Measurements from ENCODE around the gene SYS1. TPM values are rescaled to one million over a fixed set of nuclear protein-coding genes. Genes with fewer than 3 reads are reported as not detected.

SYS1 gene
- total and polyA plus RNA-seq, 3 donors from 2014 or later: 20.0 to 34.6 (median 33.1) TPM

- no peaks in the 10 kb centered on the region for H3K9me3 ChIP-seq
- peaks cover 7% of the 10 kb centered on the region for H3K4me1 ChIP-seq
- no peaks in the 10 kb centered on the region for H3K27me3 ChIP-seq
- H3K36me3 ChIP-seq (ENCODE audit: low read depth, missing control alignments): no peaks in the 10 kb centered on the region
- TF ChIP-seq CTCF (IDR thresholded peaks at IDR 0.05): no peak
- TF ChIP-seq POLR2A (IDR thresholded peaks at IDR 0.05): no peak
- WGBS, 2 donors: 1 to 3% methylated on average over 9 to 46 of the region's 49 CpGs
- intact Hi-C loops (cut with DNase I; ENCODE audit: low total_unique reads): no loop called here
- H3K27ac ChIP-seq: peak overlapping the region; percentile 84 to 89
- H3K4me3 ChIP-seq: peak overlapping the region; percentile 67 to 70
- DNase-seq: no peak
These were observed 42.8 kb downstream of the SYS1 start for GRCh38 chr20:45405571-45406259.

- intact Hi-C loops (cut with DNase I; ENCODE audit: low total_unique reads): no loop called here
- Histone ChIP-seq H3K36me3 (ENCODE audit: low read depth, missing control alignments) (no peaks in the 10 kb centered on the region), H3K4me1 (peaks cover 7% of the 10 kb centered on the region), H3K9me3 (no peaks in the 10 kb centered on the region), H3K27ac (peak overlapping the region; percentile 84 to 89), H3K27me3 (no peaks in the 10 kb centered on the region), H3K4me3 (peak overlapping the region; percentile 67 to 70)
- DNase-seq: peak; percentile 54
- 0 to 1% methylated on average over 9 to 66 of the region's 87 CpGs for WGBS, 2 donors
- no peak for TF ChIP-seq CTCF (IDR thresholded peaks at IDR 0.05)
These were observed 43.5 kb downstream of the SYS1 start for GRCh38 chr20:45406260-45407066.

DNA sequence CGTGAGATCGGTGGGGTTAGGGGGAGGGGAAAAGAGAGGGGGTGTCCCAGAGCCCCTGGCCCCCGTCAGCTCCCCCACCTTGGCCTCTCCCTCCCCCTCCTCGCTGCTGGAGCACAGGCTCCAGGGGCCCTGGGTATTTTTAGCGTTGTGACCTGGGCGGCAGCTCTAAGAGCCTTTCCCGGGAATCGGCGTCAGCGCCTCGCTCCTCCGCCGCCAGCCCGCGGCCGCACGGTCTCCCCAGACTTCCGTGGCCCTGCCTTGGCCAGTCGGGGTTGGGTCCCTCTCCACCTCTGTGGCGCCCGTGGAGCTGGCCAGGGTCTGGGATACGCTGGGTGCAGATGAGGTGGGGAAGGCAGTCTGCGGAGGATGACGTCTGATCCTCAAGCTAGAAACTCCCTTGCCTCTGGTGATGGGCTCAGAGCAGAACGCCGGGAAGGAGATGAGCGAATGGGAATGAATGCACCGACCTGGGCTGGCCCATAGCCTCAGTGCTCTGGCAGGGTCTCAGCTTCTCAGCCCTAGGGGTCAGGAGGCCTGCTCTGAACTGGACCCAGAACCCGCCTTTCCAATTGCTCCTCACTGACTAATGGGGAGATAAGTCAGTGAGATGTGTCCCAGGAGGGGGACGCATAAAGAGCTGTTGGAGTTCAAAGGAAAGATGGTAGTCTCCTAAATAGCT, 44.2 kb downstream of the SYS1 start:
- Histone ChIP-seq H3K4me3 (peak overlapping the region; percentile 67 to 70), H3K4me1 (peaks cover 7% of the 10 kb centered on the region), H3K36me3 (ENCODE audit: low read depth, missing control alignments) (no peaks in the 10 kb centered on the region), H3K9me3 (no peaks in the 10 kb centered on the region), H3K27me3 (no peaks in the 10 kb centered on the region), H3K27ac (peak overlapping the region; percentile 84 to 89)
- DNase-seq: peak; percentile 22
- WGBS, 2 donors: 7 to 24% methylated on average over 9 to 30 of the region's 30 CpGs
- no peak for TF ChIP-seq CTCF (IDR thresholded peaks at IDR 0.05)
- no peak for TF ChIP-seq POLR2A (IDR thresholded peaks at IDR 0.05)
- intact Hi-C loops (cut with DNase I; ENCODE audit: low total_unique reads): no loop called here

DNA sequence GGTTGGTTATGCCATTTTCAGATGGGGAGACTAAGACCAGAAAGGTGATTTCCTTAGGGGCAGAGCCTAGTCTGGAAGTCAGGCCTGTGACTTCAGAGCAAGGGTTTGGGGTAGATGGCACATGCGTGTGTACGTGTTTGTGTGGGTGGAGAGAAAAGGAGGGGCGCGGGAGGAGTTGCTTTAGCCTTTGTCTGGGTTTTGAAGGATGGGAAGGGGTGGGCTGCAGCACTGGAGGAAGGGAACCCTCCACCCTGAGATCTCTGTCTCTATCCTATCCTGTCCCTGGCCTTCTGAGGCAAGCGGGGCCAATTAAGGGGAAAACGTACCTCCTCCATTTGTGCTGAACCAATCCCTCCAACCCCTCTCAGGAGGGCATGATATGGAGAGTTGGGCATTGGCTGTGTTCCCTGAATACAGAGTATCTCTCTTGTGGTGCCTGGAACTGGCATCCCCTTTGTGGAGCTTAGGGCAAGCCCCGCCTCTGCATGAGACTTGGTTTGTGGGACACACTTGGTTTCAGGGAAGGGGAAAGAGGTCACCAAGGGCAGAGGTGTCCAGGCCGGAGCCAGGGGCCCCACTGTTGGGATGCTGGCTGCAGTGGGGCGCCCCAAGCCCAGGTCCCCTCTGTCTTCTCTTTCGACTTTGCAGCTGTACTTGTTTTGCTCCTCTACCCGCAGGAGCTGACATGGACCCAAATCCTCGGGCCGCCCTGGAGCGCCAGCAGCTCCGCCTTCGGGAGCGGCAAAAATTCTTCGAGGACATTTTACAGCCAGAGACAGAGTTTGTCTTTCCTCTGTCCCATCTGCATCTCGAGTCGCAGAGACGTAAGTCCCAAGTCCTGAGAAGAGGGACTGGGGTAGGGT, 45.1 kb downstream of the SYS1 start, which contains the start of gene DBNDD2:
TSS of gene DBNDD2 (plus strand) at position 507 of the 863 bp plus-strand sequence. CDS start at position 686, 179 bp downstream.
- peak within 1 kb of the TSS; percentile 84 to 89 for H3K27ac ChIP-seq
- no peak for TF ChIP-seq POLR2A (IDR thresholded peaks at IDR 0.05)
- no peak for TF ChIP-seq CTCF (IDR thresholded peaks at IDR 0.05)
- WGBS, 2 donors: 71 to 81% methylated on average over 18 to 21 of the region's 21 CpGs
- intact Hi-C loops (cut with DNase I; ENCODE audit: low total_unique reads): no loop called here
- no peaks in the 10 kb centered on the region for H3K27me3 ChIP-seq
- H3K4me1 ChIP-seq: peaks cover 7% of the 10 kb centered on the region
- H3K36me3 ChIP-seq (ENCODE audit: low read depth, missing control alignments): no peaks in the 10 kb centered on the region
- H3K9me3 ChIP-seq: no peaks in the 10 kb centered on the region
- H3K4me3 ChIP-seq: peak within 1 kb of the TSS; percentile 67 to 70
- DNase-seq: no peak
